GM12872 (cell line): ENCODE measurements around the gene TTC21A.

Source experiments
- CTCF ChIP-seq: IDR thresholded peaks from 3 replicates; pipeline ENCODE4 v1.5.1; 2011; ENCODE audit warnings: low read depth, mild to moderate bottlenecking, low read length, moderate library complexity; ENCODE audit not compliant: insufficient read depth

Gene TTC21A

GRCh38 chr3:39181408-39182335 lies 74.2 kb downstream of the TTC21A start:
- TF ChIP-seq CTCF: no peak

- no peak for TF ChIP-seq CTCF
Measured at GRCh38 chr3:39183211-39184080, 76.0 kb downstream of the TTC21A start.

GRCh38 chr3:39184081-39184967 lies 76.8 kb downstream of the TTC21A start:
- no peak for TF ChIP-seq CTCF

- TF ChIP-seq CTCF: no peak
Measured at GRCh38 chr3:39184968-39185285, 77.4 kb downstream of the TTC21A start.

- no peak for TF ChIP-seq CTCF
Measured at GRCh38 chr3:39185326-39185958, 78.0 kb downstream of the TTC21A start.

GRCh38 chr3:39185959-39186691 lies 78.6 kb downstream of the TTC21A start:
- no peak for TF ChIP-seq CTCF
